BJ (cell line): ENCODE results near the gene MAML1. TPM values are rescaled to one million over a fixed set of nuclear protein-coding genes. Genes with fewer than 3 reads are reported as not detected.

Source experiments
- CTCF ChIA-PET: fragments of 350-600 bp; formaldehyde crosslinking; extraction: SDS; loops from one replicate; lab custom pipeline; 2021; ENCODE audit warnings: antibody characterized with exemption, inconsistent platforms; lab: Yijun Ruan, JAX
- POLR2A ChIA-PET: fragments of 300-600 bp; sonication (Branson Sonifier 250); formaldehyde crosslinking; extraction: SDS; loops from one replicate; lab custom pipeline; 2021; ENCODE audit warnings: antibody characterized with exemption; lab: Charles Lee
- DNase-seq: peaks from one replicate; pipeline ENCODE4 v3.0.0-alpha.2; 2011; ENCODE audit warnings: low read depth
- H3K27me3 ChIP-seq: 2 replicates; pipeline ENCODE4 v1.6.0; 2011; ENCODE audit warnings: low read length; ENCODE audit not compliant: control insufficient read depth, insufficient read depth
- H3K36me3 ChIP-seq: 2 replicates; pipeline ENCODE4 v1.5.1; 2011; ENCODE audit warnings: low read length; ENCODE audit not compliant: control insufficient read depth, insufficient read depth
- H3K4me3 ChIP-seq: 2 replicates; pipeline ENCODE4 v1.5.1; 2011; ENCODE audit warnings: low read depth, mild to moderate bottlenecking, control low read depth, low read length
- polyA plus RNA-seq: library from polyadenylated mRNA; depleted of rRNA; stranded (reverse); fragments of >200 nt; gene quantifications from 2 replicates; pipeline ENCODE4 v1.2.3, GENCODE V29; 2011
- TF ChIP-seq, protein P1 (sequence below): IDR thresholded peaks from 2 replicates; pipeline ENCODE4 v1.5.1; 2011; ENCODE audit warnings: low read depth, mild to moderate bottlenecking, control low read depth, inconsistent platforms, low read length, moderate library complexity; ENCODE audit not compliant: insufficient read depth

MAML1 gene
- polyA plus RNA-seq, 1 experiment, result 5.3 TPM

- H3K4me3 ChIP-seq, result no peak overlapping the region
- TF ChIP-seq, protein P1, sequence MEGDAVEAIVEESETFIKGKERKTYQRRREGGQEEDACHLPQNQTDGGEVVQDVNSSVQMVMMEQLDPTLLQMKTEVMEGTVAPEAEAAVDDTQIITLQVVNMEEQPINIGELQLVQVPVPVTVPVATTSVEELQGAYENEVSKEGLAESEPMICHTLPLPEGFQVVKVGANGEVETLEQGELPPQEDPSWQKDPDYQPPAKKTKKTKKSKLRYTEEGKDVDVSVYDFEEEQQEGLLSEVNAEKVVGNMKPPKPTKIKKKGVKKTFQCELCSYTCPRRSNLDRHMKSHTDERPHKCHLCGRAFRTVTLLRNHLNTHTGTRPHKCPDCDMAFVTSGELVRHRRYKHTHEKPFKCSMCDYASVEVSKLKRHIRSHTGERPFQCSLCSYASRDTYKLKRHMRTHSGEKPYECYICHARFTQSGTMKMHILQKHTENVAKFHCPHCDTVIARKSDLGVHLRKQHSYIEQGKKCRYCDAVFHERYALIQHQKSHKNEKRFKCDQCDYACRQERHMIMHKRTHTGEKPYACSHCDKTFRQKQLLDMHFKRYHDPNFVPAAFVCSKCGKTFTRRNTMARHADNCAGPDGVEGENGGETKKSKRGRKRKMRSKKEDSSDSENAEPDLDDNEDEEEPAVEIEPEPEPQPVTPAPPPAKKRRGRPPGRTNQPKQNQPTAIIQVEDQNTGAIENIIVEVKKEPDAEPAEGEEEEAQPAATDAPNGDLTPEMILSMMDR, result no peak
- no peaks in the 10 kb centered on the region for H3K36me3 ChIP-seq
- no peak for DNase-seq
- ChIA-PET POLR2A (interaction anchor here (0.6 kb wide), 1 partner anchor 32 kb away, joined by 3 read pairs; no protein-coding TSS in a partner anchor), CTCF (interaction anchor here (0.8 kb wide), 1 partner anchor 11 kb away, joined by 4 read pairs; no protein-coding TSS in a partner anchor)
- no peaks in the 10 kb centered on the region for H3K27me3 ChIP-seq
Measured at GRCh38 chr5:179759581-179760551, 27.2 kb downstream of the MAML1 start.

DNA sequence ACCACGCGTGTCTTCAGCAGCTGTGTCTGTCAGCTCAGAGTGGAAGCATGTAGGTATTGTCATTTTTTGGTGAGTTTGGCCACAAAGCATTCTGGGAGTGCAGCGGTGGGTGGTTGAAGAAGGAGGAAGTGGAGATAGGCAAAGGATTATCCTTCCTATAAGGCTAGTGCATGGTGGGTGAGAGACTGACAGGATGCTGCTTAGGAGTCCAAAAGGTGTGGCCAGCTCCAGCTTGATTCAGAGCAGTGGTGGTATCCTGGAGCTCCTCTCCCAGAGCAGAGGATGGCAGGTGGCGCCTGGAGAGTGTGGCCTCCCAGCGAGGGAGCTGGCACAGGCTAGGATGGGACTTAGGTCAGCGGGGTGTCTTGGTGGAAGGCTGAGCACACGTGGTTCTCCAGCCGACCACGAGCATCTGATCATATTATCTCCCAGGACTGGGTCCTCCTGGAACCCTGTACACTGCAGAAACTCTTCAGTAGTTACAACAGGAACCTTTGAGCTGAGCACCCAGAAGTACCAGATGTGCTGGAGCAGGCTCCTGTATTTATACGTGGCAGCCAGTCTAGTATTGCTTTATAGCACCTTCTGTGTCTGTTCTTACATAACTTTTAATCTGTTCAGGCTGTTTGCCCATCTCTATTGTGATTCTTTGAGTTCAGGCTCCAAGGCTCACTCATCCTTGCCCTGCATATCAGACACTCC is 29.6 kb downstream of the MAML1 start:
- no peak overlapping the region for H3K4me3 ChIP-seq
- CTCF ChIA-PET, result interaction anchor here (0.6 to 2.6 kb wide), 21 partner anchors 9 to 330 kb away, joined by 3 to 19 read pairs (median 5); no protein-coding TSS in a partner anchor

GRCh38 chr5:179762781-179763176 is 30.2 kb downstream of the MAML1 start:
- H3K36me3 ChIP-seq, result peaks cover 5% of the 10 kb centered on the region
- peak; percentile 35 for DNase-seq
- TF ChIP-seq, protein P1, result no peak
- CTCF ChIA-PET, result interaction anchor here (0.6 to 2.6 kb wide), 27 partner anchors 9 to 330 kb away, joined by 3 to 19 read pairs (median 5); partner anchors contain the start of gene LTC4S
- POLR2A ChIA-PET, result interaction anchor here (0.9 to 1.0 kb wide), 2 partner anchors 31 to 139 kb away, joined by 3 to 4 read pairs; partner anchors contain the start of gene HNRNPH1
- no peaks in the 10 kb centered on the region for H3K27me3 ChIP-seq
- H3K4me3 ChIP-seq, result no peak overlapping the region

More for the DNA sequence above, 29.6 kb downstream of the MAML1 start:
- POLR2A ChIA-PET, result interaction anchor here (0.6 to 1.0 kb wide), 3 partner anchors 30 to 139 kb away, joined by 3 to 4 read pairs (median 3); partner anchors contain the start of genes HNRNPH1 and SQSTM1
- TF ChIP-seq, protein P1, result no peak
- Histone ChIP-seq H3K27me3 (no peaks in the 10 kb centered on the region), H3K36me3 (peaks cover 5% of the 10 kb centered on the region)
- DNase-seq, result no peak

- CTCF ChIA-PET, result interaction anchor here (0.6 to 2.6 kb wide), 27 partner anchors 8 to 329 kb away, joined by 3 to 19 read pairs (median 5); partner anchors contain the start of gene LTC4S
- POLR2A ChIA-PET, result interaction anchor here (0.9 to 1.0 kb wide), 2 partner anchors 31 to 140 kb away, joined by 3 to 4 read pairs; partner anchors contain the start of gene HNRNPH1
- H3K27me3 ChIP-seq, result no peaks in the 10 kb centered on the region
- TF ChIP-seq, protein P1, result peak; percentile 90
- peaks cover 5% of the 10 kb centered on the region for H3K36me3 ChIP-seq
- H3K4me3 ChIP-seq, result no peak overlapping the region
- DNase-seq, result peak; percentile 53
Measured at GRCh38 chr5:179763215-179763945, 30.8 kb downstream of the MAML1 start.
